K562 (cell line): ENCODE data around the gene CRY2. TPM values are rescaled to one million over a fixed set of nuclear protein-coding genes. Genes with fewer than 3 reads are reported as not detected.

Experiments used
- ATAC-seq: fragments of 200-7000 bp; cut with Tn5 transposase; 3 replicates; pipeline ENCODE4 v1.9.1; 2020; ENCODE audit warnings: moderate library complexity
- BruUV-seq: library from RNA; stranded (reverse); fragments of 400-500 nt; replicated peaks from 2 replicates; lab custom pipeline; 2021; lab: Mats Ljungman, UMichigan
- CTCF ChIA-PET: fragments of 300-600 bp; formaldehyde crosslinking; extraction: SDS; loops from one replicate; lab custom pipeline; 2021; ENCODE audit warnings: low intra/inter-chr PET ratio; lab: Yijun Ruan, JAX
- POLR2A ChIA-PET: fragments of 300-600, 350-650 bp; sonication (Branson Sonifier 250); formaldehyde crosslinking; extraction: SDS; loops from one replicate; lab custom pipeline; 2021; ENCODE audit warnings: antibody characterized with exemption, inconsistent platforms; lab: Yijun Ruan, JAX
- DNase-seq, 4 experiments: peaks; one replicate each; pipeline versions ENCODE4 v3.0.0 to v3.0.0-alpha.2; 2011 to 2018; ENCODE audit warnings: low spot score in 3 of 4, mixed read lengths in 3 of 4; ENCODE audit errors: extremely low read depth in 1 of 4
- FAIRE-seq: peaks from 2 replicates; lab custom pipeline; 2011; peaks lifted over from hg19 to GRCh38; lab: Jason Lieb, UNC
- H2AFZ ChIP-seq: 2 replicates; pipeline ENCODE4 v1.6.0; 2011; ENCODE audit warnings: low read depth, low read length, control low read depth, inconsistent platforms
- H3K27ac ChIP-seq: fragments of 200-600 bp; 3 replicates; pipeline ENCODE4 v1.8.0; 2011; ENCODE audit warnings: low read depth, mild to moderate bottlenecking, control low read depth, inconsistent platforms, low read length, moderate library complexity, mixed read lengths; ENCODE audit errors: extremely low read depth
- H3K27me3 ChIP-seq, 2 experiments: fragments of 300-600 bp in 1 of 2; 2 replicates in 1 of 2; 3 replicates in 1 of 2; pipeline versions ENCODE4 v1.6.0 to v1.8.0; 2011; ENCODE audit warnings: inconsistent platforms in 2 of 2, low read length in 2 of 2, mild to moderate bottlenecking in 1 of 2, mixed read lengths in 1 of 2, moderate library complexity in 1 of 2; ENCODE audit not compliant: control insufficient read depth in 2 of 2, insufficient read depth in 2 of 2
- H3K36me3 ChIP-seq: fragments of 300-600 bp; 3 replicates; pipeline ENCODE4 v1.8.0; 2011; ENCODE audit warnings: mild to moderate bottlenecking, low read length, inconsistent platforms; ENCODE audit not compliant: control insufficient read depth, insufficient read depth
- H3K4me1 ChIP-seq, 2 experiments: fragments of 200-600 bp in 1 of 2; replicated peaks in 1 of 2; 2 replicates in 1 of 2; 3 replicates in 1 of 2; pipeline versions ENCODE4 v1.5.1 to v1.8.0; 2011; ENCODE audit warnings: inconsistent platforms in 2 of 2, low read length in 2 of 2, mild to moderate bottlenecking in 1 of 2, mixed read lengths in 1 of 2, moderate library complexity in 1 of 2; ENCODE audit not compliant: control insufficient read depth in 2 of 2, insufficient read depth in 2 of 2
- H3K4me2 ChIP-seq: 2 replicates; pipeline ENCODE4 v1.6.1; 2011; ENCODE audit warnings: low read length, control low read depth, inconsistent platforms, mixed read lengths; ENCODE audit not compliant: insufficient read depth
- H3K4me3 ChIP-seq: fragments of 200-600 bp; sonication (generic), shearing (Covaris generic); 2 replicates; pipeline ENCODE4 v1.5.1; 2016; ENCODE audit warnings: control low read depth, inconsistent platforms
- H3K79me2 ChIP-seq: fragments of 200-600 bp; 3 replicates; pipeline ENCODE4 v1.8.0; 2011; ENCODE audit warnings: low read length, inconsistent platforms; ENCODE audit not compliant: control insufficient read depth, insufficient read depth
- H3K9ac ChIP-seq, 2 experiments: 2 replicates each; pipeline versions ENCODE4 v1.6.0 to v1.6.1; 2011; ENCODE audit warnings: low read depth in 2 of 2, low read length in 2 of 2, control low read depth in 1 of 2, inconsistent platforms in 1 of 2, mild to moderate bottlenecking in 1 of 2, mixed read lengths in 1 of 2; ENCODE audit not compliant: insufficient read depth in 1 of 2
- H3K9me1 ChIP-seq: one replicate; pipeline ENCODE4 v1.6.0; 2011; ENCODE audit warnings: inconsistent platforms, mild to moderate bottlenecking, low read length, moderate library complexity; ENCODE audit not compliant: control insufficient read depth, insufficient read depth
- H3K9me3 ChIP-seq: replicated peaks from 2 replicates; pipeline ENCODE4 v1.5.1; 2011; ENCODE audit warnings: low read depth, low read length, inconsistent platforms; ENCODE audit not compliant: control insufficient read depth, insufficient read depth
- H4K20me1 ChIP-seq: replicated peaks from 2 replicates; pipeline ENCODE4 v1.6.1; 2011; ENCODE audit warnings: low read length, inconsistent platforms, mixed read lengths; ENCODE audit not compliant: control insufficient read depth, insufficient read depth
- ARID1B ChIP-seq: fragments of 450-650 bp; IDR thresholded peaks from 2 replicates; pipeline ENCODE4 v1.6.1; 2016; ENCODE audit warnings: antibody characterized with exemption, mild to moderate bottlenecking, inconsistent platforms
- CCAR2 ChIP-seq: fragments of 200-400 bp; formaldehyde crosslinking; IDR thresholded peaks from 2 replicates; pipeline ENCODE4 v1.6.1; 2017; ENCODE audit warnings: mild to moderate bottlenecking, low read depth, low read length
- E2F1 ChIP-seq: sonication (generic); formaldehyde crosslinking; IDR thresholded peaks from 2 replicates; pipeline ENCODE4 v1.8.1; 2023; ENCODE audit warnings: mild to moderate bottlenecking, missing genetic modification reagents, moderate library complexity
- HNRNPL ChIP-seq: fragments of 200-400 bp; formaldehyde crosslinking; IDR thresholded peaks from 2 replicates; pipeline ENCODE4 v1.6.1; 2017; ENCODE audit warnings: low read depth, mild to moderate bottlenecking, low read length
- RAD51 ChIP-seq: fragments of 450-650 bp; IDR thresholded peaks from 2 replicates; pipeline ENCODE4 v1.7.1; 2016; ENCODE audit warnings: low read depth, mild to moderate bottlenecking, borderline replicate concordance
- RBM25 ChIP-seq: fragments of 200-400 bp; formaldehyde crosslinking; IDR thresholded peaks from 2 replicates; pipeline ENCODE4 v1.6.1; 2018; ENCODE audit warnings: low read length, low read depth, moderate library complexity; ENCODE audit not compliant: severe bottlenecking
- RUNX1 ChIP-seq: sonication (generic); IDR thresholded peaks from 2 replicates; pipeline ENCODE4 v1.6.1; 2016; ENCODE audit warnings: antibody characterized with exemption, low read depth
- SLC30A9 ChIP-seq: fragments of 250-450 bp; sonication (Bioruptor Pico); IDR thresholded peaks from 2 replicates; pipeline ENCODE4 v1.8.0; 2022; ENCODE audit warnings: mild to moderate bottlenecking, moderate library complexity
- SREBF1 ChIP-seq: fragments of 150-350 bp; IDR thresholded peaks from 2 replicates; pipeline ENCODE4 v1.6.1; 2014; ENCODE audit warnings: antibody characterized with exemption, low read depth, low read length, borderline replicate concordance
- TBL1XR1 ChIP-seq, 2 experiments: IDR thresholded peaks; 2 replicates each; pipeline ENCODE4 v1.6.1; 2012; ENCODE audit warnings: improper control_type of control experiment in 2 of 2, low read length in 2 of 2, mild to moderate bottlenecking in 1 of 2
- ZBTB5 ChIP-seq: fragments of 450-650 bp; IDR thresholded peaks from 2 replicates; pipeline ENCODE4 v1.6.1; 2017; ENCODE audit warnings: antibody characterized with exemption
- ZBTB7A ChIP-seq: IDR thresholded peaks from 2 replicates; pipeline ENCODE4 v1.6.1; 2011; ENCODE audit warnings: low read depth, mild to moderate bottlenecking, low read length, moderate library complexity, borderline replicate concordance; ENCODE audit not compliant: control insufficient read depth
- ZBTB8A ChIP-seq: fragments of 450-650 bp; IDR thresholded peaks from 2 replicates; pipeline ENCODE4 v1.6.1; 2018; ENCODE audit warnings: mild to moderate bottlenecking, moderate library complexity; ENCODE audit not compliant: partially characterized antibody
- ZNF316 ChIP-seq: fragments of 450-650 bp; IDR thresholded peaks from 2 replicates; pipeline ENCODE4 v1.6.1; 2016
- ZNF79 ChIP-seq: fragments of 250-450 bp; sonication (Bioruptor Pico); IDR thresholded peaks from 2 replicates; pipeline ENCODE4 v1.4.0; 2020; ENCODE audit warnings: low read depth, mild to moderate bottlenecking, moderate library complexity
- WGBS: fragments of 100-300 bp; shearing (Covaris generic); methylation state at CpG from one replicate; pipeline ENCODE4 v1.1.6; 2016; ENCODE audit warnings: low coverage, mixed read lengths; ENCODE audit not compliant: insufficient coverage; ENCODE audit errors: missing lambda C conversion rate; 5-methylcytosine and 5-hydroxymethylcytosine counted together
- in situ Hi-C: fragments of 300-500 bp; cut with MboI; formaldehyde crosslinking; loops from 4 replicates; pipeline ENCODE4 v1.15.0; 2018; ENCODE audit warnings: inconsistent platforms, mixed read lengths
- intact Hi-C: fragments of 100-400 bp; cut with micrococcal nuclease; formaldehyde crosslinking; loops from 2 replicates; pipeline ENCODE4 v1.14.2; 2022
- polyA plus RNA-seq, 8 experiments: library from polyadenylated mRNA; depleted of rRNA in 4 of 8; stranded (reverse) in 5 of 8; unstranded in 3 of 8; fragments of >200 nt; fragmentation: Nextera tagmentation in 2 of 8; fragmentation: Illumina TruSeq in 1 of 8; extraction: Ambion mirVana in 2 of 8; extraction: Trizol in 1 of 8; gene quantifications; 2 replicates each; pipeline versions ENCODE4 v1.2.1 to v1.2.3, GENCODE V29; 2011 to 2014; ENCODE audit warnings: inconsistent platforms in 1 of 8, missing spikeins in 1 of 8
- total RNA-seq, 7 experiments: library from RNA; depleted of rRNA in 6 of 7; stranded (reverse); fragments of >200 nt in 6 of 7; fragmentation: Illumina TruSeq in 2 of 7; extraction: Trizol in 2 of 7; gene quantifications; 2 replicates each; pipeline versions ENCODE4 v1.2.1 to v1.2.3, GENCODE V29; 2011 to 2021; ENCODE audit warnings: low replicate concordance in 1 of 7
- TF ChIP-seq, protein P1 (sequence below): fragments of 250-450 bp; sonication (Bioruptor Pico); IDR thresholded peaks from 2 replicates; pipeline ENCODE4 v1.4.0; 2020; ENCODE audit warnings: mild to moderate bottlenecking, moderate library complexity

The CRY2 gene
- total and polyA plus RNA-seq, 9 of the 15 experiments (the other 6 are each of a cell fraction or from before 2014, with no cell fraction given): 2.3 to 23.9 (median 14.8) TPM

DNA sequence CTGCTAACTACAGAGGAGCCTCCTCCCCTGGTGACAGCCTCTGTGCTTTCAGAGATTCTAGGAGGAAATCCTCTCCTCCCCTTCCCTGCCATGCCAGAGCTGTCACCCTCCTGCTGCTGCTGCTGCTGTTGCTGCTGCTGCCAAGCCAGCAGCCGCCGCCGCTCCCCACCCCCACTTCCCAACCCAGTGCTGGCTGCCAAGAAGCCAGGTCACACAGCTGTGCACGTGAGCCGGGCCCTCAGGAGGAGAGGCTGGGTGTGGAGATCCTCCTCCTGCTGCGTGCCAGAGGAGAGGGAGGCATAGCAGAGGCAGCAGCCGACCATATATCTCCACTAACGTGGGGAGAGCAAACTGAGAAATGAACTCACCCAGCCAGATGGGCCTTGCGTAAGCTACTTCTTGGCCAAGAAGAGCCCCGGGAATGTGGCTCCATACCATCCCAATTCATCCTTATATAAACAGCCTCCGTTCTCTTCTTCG is 12.4 kb downstream of the CRY2 start (continued):
- TF ChIP-seq ZBTB5 (no peak), SLC30A9 (no peak)

- intact Hi-C loops (no loop called here), in situ Hi-C loops (no loop called here)
- ATAC-seq: no peak
- Histone ChIP-seq H3K4me2 (no peak overlapping the region), H3K4me3 (no peak overlapping the region), H3K27ac (no peak overlapping the region), H3K79me2 (no peaks in the 10 kb centered on the region), H3K36me3 (peaks cover 83% of the 10 kb centered on the region), H3K4me1 (peaks cover 0 to 4% of the 10 kb centered on the region in 2 experiments; a peak in 1 of 5 replicates), H2AFZ (no peak overlapping the region), H3K9me1 (no peaks in the 10 kb centered on the region), H3K27me3 (no peaks in the 10 kb centered on the region), H4K20me1 (no peaks in the 10 kb centered on the region), H3K9me3 (no peaks in the 10 kb centered on the region), H3K9ac (no peak overlapping the region)
- no peak for FAIRE-seq
- POLR2A ChIA-PET: interaction anchor here (0.7 to 4.5 kb wide), 3 partner anchors 9 to 77 kb away, joined by 3 to 21 read pairs (median 4); no protein-coding TSS in a partner anchor
- CTCF ChIA-PET: no interaction called here
- 93% methylated on average over 5 of the region's 5 CpGs for WGBS
- BruUV-seq: no TSS peak
- no peak for DNase-seq
- TF ChIP-seq ZBTB8A (no peak), TBL1XR1 (IDR thresholded peaks at IDR 0.05; ENCODE audit: low read length in 2 of 2) (no peak), RBM25 (no peak), SREBF1 (no peak), ZNF316 (no peak), E2F1 (CRISPR knock-in tag) (no peak), HNRNPL (no peak), ZBTB7A (no peak), ARID1B (no peak), CCAR2 (no peak), ZNF79 (CRISPR knock-in tag) (no peak), RUNX1 (no peak), RAD51 (no peak)
- TF ChIP-seq, protein P1, sequence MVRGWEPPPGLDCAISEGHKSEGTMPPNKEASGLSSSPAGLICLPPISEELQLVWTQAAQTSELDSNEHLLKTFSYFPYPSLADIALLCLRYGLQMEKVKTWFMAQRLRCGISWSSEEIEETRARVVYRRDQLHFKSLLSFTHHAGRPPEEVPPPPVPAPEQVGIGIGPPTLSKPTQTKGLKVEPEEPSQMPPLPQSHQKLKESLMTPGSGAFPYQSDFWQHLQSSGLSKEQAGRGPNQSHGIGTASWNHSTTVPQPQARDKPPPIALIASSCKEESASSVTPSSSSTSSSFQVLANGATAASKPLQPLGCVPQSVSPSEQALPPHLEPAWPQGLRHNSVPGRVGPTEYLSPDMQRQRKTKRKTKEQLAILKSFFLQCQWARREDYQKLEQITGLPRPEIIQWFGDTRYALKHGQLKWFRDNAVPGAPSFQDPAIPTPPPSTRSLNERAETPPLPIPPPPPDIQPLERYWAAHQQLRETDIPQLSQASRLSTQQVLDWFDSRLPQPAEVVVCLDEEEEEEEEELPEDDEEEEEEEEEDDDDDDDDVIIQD (CRISPR knock-in tag): no peak
These were observed 13.1 kb downstream of the CRY2 start for GRCh38 chr11:45860348-45860747.
